ENCODE data around the gene TUBG2. TPM values are rescaled to one million over a fixed set of nuclear protein-coding genes. Genes with fewer than 3 reads are reported as not detected.
A peak's percentile ranks its signal among the peaks of the same experiment; 100 is the strongest.

Gene TUBG2
- total and polyA plus RNA-seq, 2 experiments from 2014 or later, result 16.0 to 46.3 TPM

GRCh38 chr17:42677012-42677857 is 18.2 kb downstream of the TUBG2 start:
- WGBS (ENCODE audit: low lambda C conversion rate, missing lambda C conversion rate), result 12% methylated on average over 30 of the region's 33 CpGs
- DNase-seq (ENCODE audit: low spot score), result peak; percentile 100
- H3K36me3 ChIP-seq (replicated peaks; ENCODE audit: insufficient read depth, low read depth), result no peaks in the 10 kb centered on the region
- H3K27ac ChIP-seq, result peak overlapping the region; percentile 98
- H3K4me1 ChIP-seq (ENCODE audit: insufficient read depth), result peaks cover 43% of the 10 kb centered on the region
- H3K9me3 ChIP-seq (ENCODE audit: low read depth), result no peaks in the 10 kb centered on the region
- H3K9me2 ChIP-seq (replicated peaks; ENCODE audit: insufficient read depth), result no peaks in the 10 kb centered on the region
- peaks cover 20% of the 10 kb centered on the region for H4K20me1 ChIP-seq (ENCODE audit: insufficient read depth, poor library complexity, severe bottlenecking)
- H3K4me2 ChIP-seq, result peak overlapping the region; percentile 95
- H3K79me2 ChIP-seq, result peaks cover 32% of the 10 kb centered on the region
- H3K27me3 ChIP-seq, result no peaks in the 10 kb centered on the region
- no peak overlapping the region for H3K4me3 ChIP-seq
- no peak for TF ChIP-seq EZH2 (IDR thresholded peaks at IDR 0.05; ENCODE audit: borderline replicate concordance)
- TF ChIP-seq EZH2phosphoT487 (IDR thresholded peaks at IDR 0.05; ENCODE audit: low read depth, severe bottlenecking, unreplicated experiment), result no peak
- no peak overlapping the region for H2AFZ ChIP-seq

GRCh38 chr17:42677921-42678781 is 19.1 kb downstream of the TUBG2 start:
- Histone ChIP-seq H3K27me3 (no peaks in the 10 kb centered on the region), H3K9me2 (replicated peaks; ENCODE audit: insufficient read depth) (no peaks in the 10 kb centered on the region), H4K20me1 (ENCODE audit: insufficient read depth, poor library complexity, severe bottlenecking) (peaks cover 16% of the 10 kb centered on the region), H3K36me3 (replicated peaks; ENCODE audit: insufficient read depth, low read depth) (no peaks in the 10 kb centered on the region), H3K79me2 (peaks cover 32% of the 10 kb centered on the region), H3K9me3 (ENCODE audit: low read depth) (no peaks in the 10 kb centered on the region), H3K4me1 (ENCODE audit: insufficient read depth) (peaks cover 46% of the 10 kb centered on the region), H3K27ac (peak overlapping the region; percentile 98), H3K4me2 (peak overlapping the region; percentile 89), H3K4me3 (peak overlapping the region; percentile 59), H2AFZ (peak overlapping the region; percentile 83)
- peak; percentile 93 for DNase-seq (ENCODE audit: low spot score)
- TF ChIP-seq EZH2 (IDR thresholded peaks at IDR 0.05; ENCODE audit: borderline replicate concordance) (no peak), EZH2phosphoT487 (IDR thresholded peaks at IDR 0.05; ENCODE audit: low read depth, severe bottlenecking, unreplicated experiment) (no peak), CTCF (IDR thresholded peaks at IDR 0.05; ENCODE audit: poor library complexity) (no peak)
- 3% methylated on average over 43 of the region's 53 CpGs for WGBS (ENCODE audit: low lambda C conversion rate, missing lambda C conversion rate)

GRCh38 chr17:42678951-42679491 is 19.9 kb downstream of the TUBG2 start:
- Histone ChIP-seq H3K36me3 (replicated peaks; ENCODE audit: insufficient read depth, low read depth) (no peaks in the 10 kb centered on the region), H4K20me1 (ENCODE audit: insufficient read depth, poor library complexity, severe bottlenecking) (peaks cover 16% of the 10 kb centered on the region), H3K9me3 (ENCODE audit: low read depth) (no peaks in the 10 kb centered on the region), H3K27ac (peak overlapping the region; percentile 98), H3K4me1 (ENCODE audit: insufficient read depth) (peaks cover 42% of the 10 kb centered on the region), H2AFZ (peak overlapping the region; percentile 83), H3K4me3 (no peak overlapping the region), H3K9me2 (replicated peaks; ENCODE audit: insufficient read depth) (no peaks in the 10 kb centered on the region), H3K79me2 (peaks cover 27% of the 10 kb centered on the region), H3K27me3 (no peaks in the 10 kb centered on the region), H3K4me2 (peak overlapping the region; percentile 89)
- DNase-seq (ENCODE audit: low spot score), result peak; percentile 76
- TF ChIP-seq EZH2phosphoT487 (IDR thresholded peaks at IDR 0.05; ENCODE audit: low read depth, severe bottlenecking, unreplicated experiment) (no peak), EZH2 (IDR thresholded peaks at IDR 0.05; ENCODE audit: borderline replicate concordance) (no peak), CTCF (IDR thresholded peaks at IDR 0.05; ENCODE audit: poor library complexity) (peak; percentile 18)
- 10% methylated on average over 9 of the region's 18 CpGs for WGBS (ENCODE audit: low lambda C conversion rate, missing lambda C conversion rate)

Measured in hepatocyte (in vitro differentiated cells).